GM18505 (cell line): ENCODE data around the gene CDH4.

Experiments
- ATAC-seq: cut with Tn5 transposase; IDR thresholded peaks from one replicate; pipeline ENCODE4 v1.9.1; 2021; ENCODE audit not compliant: unreplicated experiment
- POLR2A ChIP-seq: IDR thresholded peaks from 4 replicates; pipeline ENCODE4 v1.6.1; 2011; ENCODE audit warnings: borderline replicate concordance; ENCODE audit not compliant: insufficient read depth, insufficient read length; ENCODE audit errors: extremely low read depth

Gene CDH4

DNA sequence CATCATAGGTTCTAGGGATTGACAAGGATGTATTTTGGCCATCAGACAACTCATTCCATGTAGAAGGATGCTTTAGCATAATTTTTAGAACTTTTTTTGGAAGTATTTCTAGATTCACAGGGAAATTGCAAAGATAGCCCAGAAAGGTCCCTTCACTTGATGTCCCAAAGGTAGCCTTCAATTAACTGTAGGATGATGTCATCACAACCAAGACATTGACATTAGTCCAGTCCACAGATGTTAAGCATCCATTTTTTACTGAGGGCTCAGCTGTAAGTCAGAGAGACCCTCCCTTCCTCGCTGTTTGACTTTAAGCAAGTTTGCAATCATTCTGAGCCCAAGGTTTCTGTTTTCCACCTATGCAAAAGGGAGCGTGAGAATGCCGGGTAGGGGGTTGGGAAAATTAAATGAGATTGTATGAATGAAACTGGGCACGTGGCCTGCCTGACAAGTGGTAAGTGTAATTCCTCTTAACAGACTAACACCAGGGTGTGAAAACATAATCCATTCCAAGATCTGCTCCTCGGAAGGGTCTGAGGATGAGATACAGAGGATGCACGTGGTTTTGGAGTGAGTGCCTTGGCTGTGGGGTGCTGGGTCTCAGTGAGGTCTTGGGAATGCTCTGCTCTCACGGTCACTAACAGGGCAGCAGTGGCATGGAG is 126.8 kb downstream of the CDH4 start:
- no peak for ATAC-seq
- no peak for TF ChIP-seq POLR2A

DNA sequence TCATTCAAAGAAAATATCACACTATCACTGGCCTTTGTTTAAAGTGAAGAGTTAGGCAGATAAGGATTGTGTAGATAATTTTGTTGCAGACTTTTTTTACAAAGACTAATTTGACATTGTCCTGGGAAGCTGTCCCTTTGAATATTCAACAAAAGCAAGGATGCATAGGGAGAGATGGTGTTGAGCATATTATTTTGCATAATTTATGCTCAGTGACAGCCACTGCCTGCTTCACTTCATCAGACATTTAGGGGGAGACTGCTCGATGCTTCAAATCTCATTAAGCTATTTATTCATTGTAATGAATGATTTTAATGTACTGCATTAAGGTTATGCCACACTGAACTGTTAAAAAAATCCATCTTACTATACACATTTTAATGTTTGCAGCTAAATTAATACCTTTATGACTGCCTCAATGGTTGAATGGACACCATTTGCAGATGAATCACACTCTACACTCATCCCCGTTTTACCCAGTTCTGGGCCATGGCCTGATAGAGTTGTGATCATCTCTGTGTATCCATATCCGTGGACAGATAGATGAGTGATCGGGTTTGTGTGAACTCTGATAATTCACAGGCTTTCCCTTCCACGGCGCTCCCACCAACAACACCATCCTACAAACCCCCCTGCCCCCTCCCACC is 128.0 kb downstream of the CDH4 start:
- no peak for ATAC-seq
- no peak for TF ChIP-seq POLR2A

DNA sequence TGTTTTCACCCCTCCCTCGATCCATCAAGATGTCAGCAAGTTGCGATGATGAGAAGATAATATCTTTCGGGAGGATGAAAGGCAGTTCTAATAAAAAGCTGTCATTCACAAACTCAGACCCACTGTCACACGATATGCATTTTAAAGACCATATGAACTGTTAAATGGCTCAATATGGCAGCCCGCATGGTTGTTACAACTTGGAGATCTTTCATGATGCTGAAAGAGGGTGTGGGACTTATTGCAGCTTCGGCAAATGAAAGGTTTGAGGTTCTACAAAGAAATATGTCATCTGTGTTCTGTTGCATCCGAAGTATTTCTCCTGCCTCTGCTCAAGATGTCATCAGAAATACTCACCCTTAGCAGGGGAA is 128.5 kb downstream of the CDH4 start:
- ATAC-seq = no peak
- no peak for TF ChIP-seq POLR2A

DNA sequence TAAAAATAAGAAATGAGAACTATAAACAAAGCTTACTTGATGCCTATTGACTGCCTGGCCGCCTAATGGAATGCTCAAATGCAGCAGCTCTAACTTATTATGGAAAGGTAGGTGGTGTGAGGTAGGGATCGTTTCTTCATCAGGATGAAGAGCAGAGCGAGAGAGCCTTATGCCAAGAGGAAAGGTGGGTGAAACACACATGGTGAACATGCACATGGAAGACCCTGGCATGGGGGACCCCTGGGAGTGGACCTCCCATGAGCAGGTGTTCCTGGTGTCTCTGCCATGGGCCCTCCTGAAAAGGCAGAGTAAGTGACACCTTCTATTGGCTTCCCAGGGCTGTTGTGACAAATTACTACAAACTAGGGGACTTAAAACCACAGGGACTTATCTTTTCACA is 130.1 kb downstream of the CDH4 start:
- ATAC-seq = no peak
- no peak for TF ChIP-seq POLR2A

DNA sequence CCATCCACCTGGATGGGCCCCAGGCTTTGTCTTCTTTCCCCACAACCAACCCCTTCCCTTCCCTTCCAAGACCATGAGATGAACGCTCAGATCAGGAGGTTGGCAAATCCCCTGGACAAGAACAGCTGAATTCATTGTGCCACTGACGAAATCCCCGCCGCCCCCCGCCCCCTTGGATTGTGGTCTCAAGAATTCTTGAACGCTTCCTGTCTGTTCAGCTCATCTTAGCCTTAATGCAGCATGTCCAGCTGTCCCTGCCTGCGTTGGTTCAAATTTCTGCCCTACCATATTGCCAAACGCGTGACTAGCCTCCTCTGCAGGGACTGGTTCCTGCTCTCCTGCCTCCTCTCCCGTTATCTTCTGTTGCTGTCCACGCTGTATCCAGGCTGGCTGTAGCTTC is 133.2 kb downstream of the CDH4 start:
- no peak for TF ChIP-seq POLR2A
- no peak for ATAC-seq

DNA sequence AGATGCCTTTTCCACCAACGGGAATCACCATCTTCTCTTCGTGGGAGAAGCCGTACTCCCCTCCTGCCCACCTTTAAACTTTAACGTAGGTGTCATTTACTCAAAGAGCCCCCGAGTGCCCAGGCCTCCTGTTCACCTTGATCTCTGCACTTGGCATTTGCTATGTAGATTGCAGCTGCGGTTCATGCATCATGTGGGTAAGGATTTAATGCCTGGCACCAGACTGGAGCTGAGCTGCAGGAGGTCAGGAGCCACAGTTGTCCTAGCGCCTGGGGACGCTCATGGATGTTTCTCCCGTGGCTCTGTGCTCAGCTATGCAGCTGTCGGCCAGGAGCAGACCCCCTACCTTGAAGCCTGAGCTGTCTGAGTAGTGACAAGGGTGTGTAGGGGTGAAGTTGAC is 133.7 kb downstream of the CDH4 start:
- TF ChIP-seq POLR2A = no peak

DNA sequence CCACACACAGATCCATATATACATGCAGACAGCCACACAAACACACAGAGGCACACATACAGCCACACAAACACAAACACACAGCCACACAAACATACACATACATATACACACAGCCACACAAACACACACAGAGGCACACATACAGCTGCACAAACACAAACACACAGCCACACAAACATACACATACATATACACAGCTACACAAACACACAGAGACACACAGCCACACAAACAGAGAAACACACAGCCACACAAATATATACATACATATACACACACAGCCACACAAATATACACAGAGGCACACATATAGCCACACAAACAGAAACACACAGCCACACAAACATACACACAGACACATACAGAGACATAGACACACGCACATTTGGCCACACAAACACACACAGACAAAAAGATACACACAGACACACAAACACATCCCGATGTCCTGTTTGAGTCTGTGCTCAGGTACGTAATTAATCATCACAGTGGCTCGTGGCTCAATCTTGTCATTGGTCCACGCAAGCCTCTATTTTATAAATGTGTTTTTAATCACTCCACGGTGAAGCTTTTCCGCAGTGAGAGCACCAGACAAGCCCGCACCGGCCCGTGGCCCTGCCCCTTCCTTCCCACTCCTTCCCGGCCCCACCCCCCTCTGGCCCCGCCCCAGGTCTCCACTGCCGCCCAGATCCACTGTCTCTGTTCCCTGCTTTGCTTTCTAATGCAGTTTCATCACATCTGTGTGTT is 135.3 kb downstream of the CDH4 start:
- no peak for ATAC-seq
- no peak for TF ChIP-seq POLR2A

More for the DNA sequence above, 133.7 kb downstream of the CDH4 start:
- ATAC-seq = no peak

DNA sequence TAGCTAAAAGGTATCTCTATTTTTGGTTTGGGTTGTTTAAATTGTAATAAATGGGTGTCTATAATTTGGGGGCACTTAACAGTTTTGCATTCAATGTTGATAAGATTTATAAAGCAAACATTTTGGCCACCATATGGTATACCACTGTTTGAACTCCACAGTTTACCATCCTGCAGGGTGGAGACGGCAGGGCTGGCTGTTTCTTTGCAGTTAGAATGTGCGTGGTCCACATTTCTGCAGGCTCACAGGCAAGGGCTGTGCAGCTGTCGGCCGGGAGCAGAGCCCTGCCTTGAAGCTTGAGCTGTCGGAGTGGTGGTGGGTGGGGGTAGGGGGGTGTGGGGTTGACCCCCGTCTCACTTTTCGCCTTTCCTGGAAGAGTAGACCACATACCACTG is 135.9 kb downstream of the CDH4 start:
- ATAC-seq = no peak

DNA sequence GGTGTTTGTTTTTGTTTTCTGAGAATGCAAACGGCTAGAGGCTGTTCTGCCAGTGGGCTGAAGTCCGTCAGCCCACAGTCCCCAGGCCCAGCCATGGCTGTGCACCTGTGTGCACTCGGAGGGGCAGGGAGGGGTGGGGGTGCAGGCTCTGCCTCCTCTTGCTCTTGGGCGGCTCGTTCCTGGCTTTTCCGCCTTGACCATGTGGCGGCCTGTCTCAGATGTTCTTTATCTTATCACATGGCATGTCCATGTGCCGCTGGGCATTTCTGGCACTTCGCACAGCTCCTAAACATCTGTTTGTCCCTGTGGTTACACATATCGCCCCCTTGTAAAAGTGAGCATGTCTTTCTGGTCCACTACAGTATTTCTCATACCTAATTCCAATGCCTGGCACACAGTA is 137.0 kb downstream of the CDH4 start:
- no peak for TF ChIP-seq POLR2A
- ATAC-seq = no peak

More for the DNA sequence above, 135.9 kb downstream of the CDH4 start:
- TF ChIP-seq POLR2A = no peak

DNA sequence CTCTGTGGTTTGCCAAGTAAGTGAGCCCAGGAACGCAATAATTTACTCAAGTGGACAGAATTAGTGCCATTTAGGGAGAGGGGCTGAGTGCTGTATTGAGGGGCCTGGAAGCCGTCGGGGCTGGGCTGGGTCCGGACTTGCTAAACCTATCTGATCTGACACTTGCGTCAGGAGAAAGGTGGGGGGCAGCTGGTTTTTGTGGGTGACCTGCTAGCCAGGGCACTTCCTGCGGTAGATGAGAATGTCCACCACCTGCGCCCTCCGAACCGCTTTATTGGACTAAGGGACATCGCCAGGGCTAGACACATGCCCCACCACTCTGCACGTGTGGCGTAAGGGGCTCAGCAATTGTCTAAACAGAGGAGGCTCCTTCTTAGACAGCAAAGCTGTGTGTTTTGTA is 139.1 kb downstream of the CDH4 start:
- no peak for TF ChIP-seq POLR2A
- no peak for ATAC-seq

DNA sequence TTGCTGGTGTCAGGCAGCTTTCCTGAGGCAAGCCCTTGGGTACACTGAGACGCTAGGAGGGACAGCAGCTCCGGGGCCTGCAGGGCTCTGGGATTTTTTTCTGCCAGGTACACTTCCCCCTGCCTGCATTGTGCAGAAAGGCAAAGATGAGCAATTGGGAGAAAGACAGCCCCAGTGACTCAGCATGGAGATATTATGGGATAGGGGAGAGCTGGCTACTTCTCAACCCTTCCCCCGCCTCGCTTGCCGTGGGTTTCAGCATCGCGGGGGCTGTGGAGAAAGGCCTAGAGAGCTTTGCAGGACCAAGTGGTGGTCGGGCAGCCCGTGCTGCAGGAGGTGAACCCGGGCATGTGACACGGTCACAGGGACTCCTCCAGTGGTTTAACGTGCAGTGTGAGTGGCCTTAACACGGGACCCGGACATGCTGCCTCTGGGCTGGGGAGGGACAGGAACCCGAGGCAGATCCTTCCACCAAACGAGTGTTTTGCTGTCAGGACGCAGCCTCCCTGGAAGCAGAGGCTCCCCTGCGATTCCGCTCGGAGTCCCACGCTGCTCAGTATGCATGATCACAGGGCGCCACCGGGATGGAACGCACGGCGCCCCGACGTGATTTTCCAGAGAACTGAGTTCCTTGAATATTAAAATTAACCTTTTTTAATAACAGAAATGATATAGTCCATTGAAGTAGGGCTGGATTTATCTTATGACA is 139.9 kb downstream of the CDH4 start:
- no peak for ATAC-seq
- no peak for TF ChIP-seq POLR2A

DNA sequence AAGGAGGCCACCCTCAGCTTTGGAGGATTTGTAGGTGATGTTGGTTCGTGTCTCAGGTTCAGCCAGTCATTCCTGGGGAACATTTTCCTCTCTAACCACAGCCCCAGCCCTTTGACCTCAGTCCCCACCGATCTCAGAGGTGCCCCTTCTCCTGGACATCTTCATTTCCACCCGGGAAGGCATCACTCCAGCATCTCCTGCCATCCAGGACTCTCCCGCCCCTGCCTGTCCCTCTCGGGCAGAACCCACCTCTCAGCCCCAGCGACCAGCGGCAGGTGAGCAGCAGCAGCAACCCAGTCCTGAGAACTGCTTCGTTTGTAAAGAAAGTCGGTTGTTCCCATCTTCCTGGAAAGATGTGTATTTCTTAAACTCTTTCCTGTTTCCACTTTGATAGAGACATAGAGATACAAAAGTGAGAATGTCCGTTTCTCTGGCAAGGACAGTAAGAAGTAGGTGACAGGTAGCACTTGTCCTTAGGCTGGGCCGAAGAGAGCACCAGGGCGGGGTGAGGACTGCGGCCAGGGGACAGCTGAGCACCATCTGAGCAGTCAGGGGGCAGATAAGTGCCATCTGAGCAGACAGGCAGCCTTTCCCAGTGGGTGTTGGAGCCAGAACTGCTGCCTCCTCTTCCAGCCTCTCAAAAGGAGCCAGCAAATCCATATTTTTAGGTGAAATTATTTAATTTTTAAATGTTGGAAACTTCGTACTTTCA is 142.2 kb downstream of the CDH4 start:
- no peak for ATAC-seq
- no peak for TF ChIP-seq POLR2A
